Measurements from ENCODE around the gene TMEM109.

The TMEM109 gene

GRCh38 chr11:60959431-60959830 is 45.5 kb downstream of the TMEM109 start:
- H3K9ac ChIP-seq (ENCODE audit: low read length) = no peak overlapping the region
- H4K20me1 ChIP-seq (ENCODE audit: insufficient read depth, low read length) = no peaks in the 10 kb centered on the region
- H3K9me3 ChIP-seq (ENCODE audit: insufficient read depth, low read length) = no peaks in the 10 kb centered on the region
- H3K36me3 ChIP-seq (replicated peaks; ENCODE audit: low read depth, low read length) = no peaks in the 10 kb centered on the region
- no peaks in the 10 kb centered on the region for H3K79me2 ChIP-seq (ENCODE audit: low read length)
- H3K27ac ChIP-seq (ENCODE audit: low read length) = no peak overlapping the region
- H2AFZ ChIP-seq (ENCODE audit: low read depth, low read length) = no peak overlapping the region
- H3K27me3 ChIP-seq (ENCODE audit: low read depth, low read length) = peaks cover 30% of the 10 kb centered on the region
- H3K4me2 ChIP-seq (ENCODE audit: low read length) = no peak overlapping the region
- H3K4me3 ChIP-seq (ENCODE audit: low read length) = no peak overlapping the region
- peaks cover 13% of the 10 kb centered on the region for H3K4me1 ChIP-seq (ENCODE audit: low read length)
- TF ChIP-seq EZH2phosphoT487 (IDR thresholded peaks at IDR 0.05; ENCODE audit: low read depth) = no peak
- TF ChIP-seq CTCF (IDR thresholded peaks at IDR 0.05; ENCODE audit: low read depth, low read length) = no peak

- Histone ChIP-seq H2AFZ (ENCODE audit: low read depth, low read length) (no peak overlapping the region), H3K27ac (ENCODE audit: low read length) (no peak overlapping the region), H3K27me3 (ENCODE audit: low read depth, low read length) (peaks cover 30% of the 10 kb centered on the region), H4K20me1 (ENCODE audit: insufficient read depth, low read length) (no peaks in the 10 kb centered on the region), H3K79me2 (ENCODE audit: low read length) (no peaks in the 10 kb centered on the region), H3K4me1 (ENCODE audit: low read length) (peaks cover 6% of the 10 kb centered on the region), H3K36me3 (replicated peaks; ENCODE audit: low read depth, low read length) (no peaks in the 10 kb centered on the region), H3K4me3 (ENCODE audit: low read length) (no peak overlapping the region), H3K4me2 (ENCODE audit: low read length) (no peak overlapping the region), H3K9me3 (ENCODE audit: insufficient read depth, low read length) (no peaks in the 10 kb centered on the region), H3K9ac (ENCODE audit: low read length) (no peak overlapping the region)
- TF ChIP-seq CTCF (IDR thresholded peaks at IDR 0.05; ENCODE audit: low read depth, low read length) = no peak
- no peak for TF ChIP-seq EZH2phosphoT487 (IDR thresholded peaks at IDR 0.05; ENCODE audit: low read depth)
Measured at GRCh38 chr11:60960405-60960804, 46.4 kb downstream of the TMEM109 start.

- no peak overlapping the region for H3K4me3 ChIP-seq (ENCODE audit: low read length)
- no peaks in the 10 kb centered on the region for H4K20me1 ChIP-seq (ENCODE audit: insufficient read depth, low read length)
- H3K4me2 ChIP-seq (ENCODE audit: low read length) = no peak overlapping the region
- H3K79me2 ChIP-seq (ENCODE audit: low read length) = no peaks in the 10 kb centered on the region
- no peaks in the 10 kb centered on the region for H3K36me3 ChIP-seq (replicated peaks; ENCODE audit: low read depth, low read length)
- no peak for TF ChIP-seq EZH2phosphoT487 (IDR thresholded peaks at IDR 0.05; ENCODE audit: low read depth)
- no peak for TF ChIP-seq CTCF (IDR thresholded peaks at IDR 0.05; ENCODE audit: low read depth, low read length)
- no peaks in the 10 kb centered on the region for H3K4me1 ChIP-seq (ENCODE audit: low read length)
- H3K27ac ChIP-seq (ENCODE audit: low read length) = no peak overlapping the region
- no peak overlapping the region for H3K9ac ChIP-seq (ENCODE audit: low read length)
- peaks cover 6% of the 10 kb centered on the region; the same call in 1 of the 2 replicates for H3K9me3 ChIP-seq (ENCODE audit: insufficient read depth, low read length)
- H3K27me3 ChIP-seq (ENCODE audit: low read depth, low read length) = peaks cover 28% of the 10 kb centered on the region
- H2AFZ ChIP-seq (ENCODE audit: low read depth, low read length) = no peak overlapping the region
Measured at GRCh38 chr11:60964801-60965200, 50.8 kb downstream of the TMEM109 start.

- Histone ChIP-seq H3K27ac (ENCODE audit: low read length) (no peak overlapping the region), H3K79me2 (ENCODE audit: low read length) (no peaks in the 10 kb centered on the region), H2AFZ (ENCODE audit: low read depth, low read length) (no peak overlapping the region), H3K36me3 (replicated peaks; ENCODE audit: low read depth, low read length) (no peaks in the 10 kb centered on the region), H3K9me3 (ENCODE audit: insufficient read depth, low read length) (peaks cover 6% of the 10 kb centered on the region; the same call in 1 of the 2 replicates), H3K27me3 (ENCODE audit: low read depth, low read length) (peaks cover 17% of the 10 kb centered on the region), H3K4me3 (ENCODE audit: low read length) (no peak overlapping the region), H3K4me1 (ENCODE audit: low read length) (peaks cover 14% of the 10 kb centered on the region), H3K9ac (ENCODE audit: low read length) (no peak overlapping the region), H3K4me2 (ENCODE audit: low read length) (no peak overlapping the region), H4K20me1 (ENCODE audit: insufficient read depth, low read length) (no peaks in the 10 kb centered on the region)
- TF ChIP-seq EZH2phosphoT487 (IDR thresholded peaks at IDR 0.05; ENCODE audit: low read depth) = no peak
- no peak for TF ChIP-seq CTCF (IDR thresholded peaks at IDR 0.05; ENCODE audit: low read depth, low read length)
Measured at GRCh38 chr11:60966890-60967289, 52.9 kb downstream of the TMEM109 start.

All from OCI-LY3 (cell line).